K562 (cell line): ENCODE data around the gene ELAC1. TPM values are rescaled to one million over a fixed set of nuclear protein-coding genes. Genes with fewer than 3 reads are reported as not detected.

Experiments
- ATAC-seq: fragments of 200-7000 bp; cut with Tn5 transposase; 3 replicates; pipeline ENCODE4 v1.9.1; 2020; ENCODE audit warnings: moderate library complexity
- BruUV-seq: library from RNA; stranded (reverse); fragments of 400-500 nt; replicated peaks from 2 replicates; lab custom pipeline; 2021; lab: Mats Ljungman, UMichigan
- CTCF ChIA-PET: fragments of 300-600 bp; formaldehyde crosslinking; extraction: SDS; loops from one replicate; lab custom pipeline; 2021; ENCODE audit warnings: low intra/inter-chr PET ratio; lab: Yijun Ruan, JAX
- POLR2A ChIA-PET: fragments of 300-600, 350-650 bp; sonication (Branson Sonifier 250); formaldehyde crosslinking; extraction: SDS; loops from one replicate; lab custom pipeline; 2021; ENCODE audit warnings: antibody characterized with exemption, inconsistent platforms; lab: Yijun Ruan, JAX
- DNase-seq, 4 experiments: peaks; one replicate each; pipeline versions ENCODE4 v3.0.0 to v3.0.0-alpha.2; 2011 to 2018; ENCODE audit warnings: low spot score in 3 of 4, mixed read lengths in 3 of 4; ENCODE audit errors: extremely low read depth in 1 of 4
- FAIRE-seq: peaks from 2 replicates; lab custom pipeline; 2011; peaks lifted over from hg19 to GRCh38; lab: Jason Lieb, UNC
- H2AFZ ChIP-seq: 2 replicates; pipeline ENCODE4 v1.6.0; 2011; ENCODE audit warnings: low read depth, low read length, control low read depth, inconsistent platforms
- H3K27ac ChIP-seq: fragments of 200-600 bp; 3 replicates; pipeline ENCODE4 v1.8.0; 2011; ENCODE audit warnings: low read depth, mild to moderate bottlenecking, control low read depth, inconsistent platforms, low read length, moderate library complexity, mixed read lengths; ENCODE audit errors: extremely low read depth
- H3K27me3 ChIP-seq, 2 experiments: fragments of 300-600 bp in 1 of 2; 2 replicates in 1 of 2; 3 replicates in 1 of 2; pipeline versions ENCODE4 v1.6.0 to v1.8.0; 2011; ENCODE audit warnings: inconsistent platforms in 2 of 2, low read length in 2 of 2, mild to moderate bottlenecking in 1 of 2, mixed read lengths in 1 of 2, moderate library complexity in 1 of 2; ENCODE audit not compliant: control insufficient read depth in 2 of 2, insufficient read depth in 2 of 2
- H3K36me3 ChIP-seq: fragments of 300-600 bp; 3 replicates; pipeline ENCODE4 v1.8.0; 2011; ENCODE audit warnings: mild to moderate bottlenecking, low read length, inconsistent platforms; ENCODE audit not compliant: control insufficient read depth, insufficient read depth
- H3K4me1 ChIP-seq, 2 experiments: fragments of 200-600 bp in 1 of 2; replicated peaks in 1 of 2; 2 replicates in 1 of 2; 3 replicates in 1 of 2; pipeline versions ENCODE4 v1.5.1 to v1.8.0; 2011; ENCODE audit warnings: inconsistent platforms in 2 of 2, low read length in 2 of 2, mild to moderate bottlenecking in 1 of 2, mixed read lengths in 1 of 2, moderate library complexity in 1 of 2; ENCODE audit not compliant: control insufficient read depth in 2 of 2, insufficient read depth in 2 of 2
- H3K4me2 ChIP-seq: 2 replicates; pipeline ENCODE4 v1.6.1; 2011; ENCODE audit warnings: low read length, control low read depth, inconsistent platforms, mixed read lengths; ENCODE audit not compliant: insufficient read depth
- H3K4me3 ChIP-seq: fragments of 200-600 bp; sonication (generic), shearing (Covaris generic); 2 replicates; pipeline ENCODE4 v1.5.1; 2016; ENCODE audit warnings: control low read depth, inconsistent platforms
- H3K79me2 ChIP-seq: fragments of 200-600 bp; 3 replicates; pipeline ENCODE4 v1.8.0; 2011; ENCODE audit warnings: low read length, inconsistent platforms; ENCODE audit not compliant: control insufficient read depth, insufficient read depth
- H3K9ac ChIP-seq, 2 experiments: 2 replicates each; pipeline versions ENCODE4 v1.6.0 to v1.6.1; 2011; ENCODE audit warnings: low read depth in 2 of 2, low read length in 2 of 2, control low read depth in 1 of 2, inconsistent platforms in 1 of 2, mild to moderate bottlenecking in 1 of 2, mixed read lengths in 1 of 2; ENCODE audit not compliant: insufficient read depth in 1 of 2
- H3K9me1 ChIP-seq: one replicate; pipeline ENCODE4 v1.6.0; 2011; ENCODE audit warnings: inconsistent platforms, mild to moderate bottlenecking, low read length, moderate library complexity; ENCODE audit not compliant: control insufficient read depth, insufficient read depth
- H3K9me3 ChIP-seq: replicated peaks from 2 replicates; pipeline ENCODE4 v1.5.1; 2011; ENCODE audit warnings: low read depth, low read length, inconsistent platforms; ENCODE audit not compliant: control insufficient read depth, insufficient read depth
- H4K20me1 ChIP-seq: replicated peaks from 2 replicates; pipeline ENCODE4 v1.6.1; 2011; ENCODE audit warnings: low read length, inconsistent platforms, mixed read lengths; ENCODE audit not compliant: control insufficient read depth, insufficient read depth
- CEBPG ChIP-seq, 3 experiments: fragments of 200-800 bp in 1 of 3; sonication (Bioruptor generic) in 1 of 3; sonication (generic) in 1 of 3; formaldehyde crosslinking in 1 of 3; IDR thresholded peaks in 2 of 3; conservative IDR thresholded peaks in 1 of 3; 2 replicates each; pipeline versions ENCODE4 v1.6.1 to v1.8.0; 2016 to 2022; ENCODE audit warnings: missing compliant biosample characterization in 2 of 3, missing genetic modification characterization in 2 of 3, mild to moderate bottlenecking in 1 of 3, missing genetic modification reagents in 1 of 3
- CEBPZ ChIP-seq: fragments of 150-350 bp; IDR thresholded peaks from 2 replicates; pipeline ENCODE4 v1.6.1; 2014; ENCODE audit warnings: low read depth, mild to moderate bottlenecking, low read length, borderline replicate concordance
- ETS2 ChIP-seq: IDR thresholded peaks from 2 replicates; pipeline ENCODE4 v1.6.1; 2016; ENCODE audit warnings: borderline replicate concordance, missing genetic modification characterization, mild to moderate bottlenecking, moderate library complexity, missing compliant biosample characterization; ENCODE audit not compliant: poor library complexity, severe bottlenecking
- FOXJ2 ChIP-seq: fragments of 200-800 bp; sonication (Bioruptor generic); IDR thresholded peaks from 2 replicates; pipeline ENCODE4 v1.6.1; 2016; ENCODE audit warnings: missing genetic modification characterization, missing compliant biosample characterization
- IRF2 ChIP-seq: sonication (generic); formaldehyde crosslinking; IDR thresholded peaks from 2 replicates; pipeline ENCODE4 v1.8.1; 2022; ENCODE audit warnings: mild to moderate bottlenecking, missing genetic modification reagents
- KAT2B ChIP-seq: IDR thresholded peaks from one replicate; pipeline ENCODE4 v1.6.1; 2012; ENCODE audit warnings: low read depth, mild to moderate bottlenecking, control low read depth, inconsistent platforms, low read length, moderate library complexity
- NR0B1 ChIP-seq: fragments of 450-650 bp; IDR thresholded peaks from one replicate; pipeline ENCODE4 v1.6.1; 2018; ENCODE audit warnings: mild to moderate bottlenecking, moderate library complexity; ENCODE audit not compliant: partially characterized antibody
- NR2C1 ChIP-seq, 2 experiments: fragments of 450-650 bp; IDR thresholded peaks; 2 replicates each; pipeline ENCODE4 v1.6.1; 2017; ENCODE audit warnings: mild to moderate bottlenecking in 2 of 2, antibody characterized with exemption in 1 of 2, inconsistent platforms in 1 of 2, missing compliant biosample characterization in 1 of 2, missing genetic modification characterization in 1 of 2
- PTRF ChIP-seq: fragments of 450-650 bp; IDR thresholded peaks from 2 replicates; pipeline ENCODE4 v1.6.1; 2016; ENCODE audit warnings: mild to moderate bottlenecking, missing genetic modification characterization, missing compliant biosample characterization
- SRSF1 ChIP-seq: fragments of 200-400 bp; formaldehyde crosslinking; IDR thresholded peaks from 2 replicates; pipeline ENCODE4 v1.6.1; 2017; ENCODE audit warnings: mild to moderate bottlenecking, low read depth, low read length, moderate library complexity
- ZNF668 ChIP-seq: fragments of 250-450 bp; sonication (Bioruptor Pico); IDR thresholded peaks from 2 replicates; pipeline ENCODE4 v1.8.0; 2022; ENCODE audit warnings: mild to moderate bottlenecking, inconsistent platforms
- ZNF76 ChIP-seq: fragments of 250-450 bp; sonication (Bioruptor Pico); IDR thresholded peaks from 2 replicates; pipeline ENCODE4 v1.4.0; 2020; ENCODE audit warnings: mild to moderate bottlenecking, moderate library complexity, borderline replicate concordance
- WGBS: fragments of 100-300 bp; shearing (Covaris generic); methylation state at CpG from one replicate; pipeline ENCODE4 v1.1.6; 2016; ENCODE audit warnings: low coverage, mixed read lengths; ENCODE audit not compliant: insufficient coverage; ENCODE audit errors: missing lambda C conversion rate; 5-methylcytosine and 5-hydroxymethylcytosine counted together
- in situ Hi-C: fragments of 300-500 bp; cut with MboI; formaldehyde crosslinking; loops from 4 replicates; pipeline ENCODE4 v1.15.0; 2018; ENCODE audit warnings: inconsistent platforms, mixed read lengths
- intact Hi-C: fragments of 100-400 bp; cut with micrococcal nuclease; formaldehyde crosslinking; loops from 2 replicates; pipeline ENCODE4 v1.14.2; 2022
- polyA plus RNA-seq, 8 experiments: library from polyadenylated mRNA; depleted of rRNA in 4 of 8; stranded (reverse) in 5 of 8; unstranded in 3 of 8; fragments of >200 nt; fragmentation: Nextera tagmentation in 2 of 8; fragmentation: Illumina TruSeq in 1 of 8; extraction: Ambion mirVana in 2 of 8; extraction: Trizol in 1 of 8; gene quantifications; 2 replicates each; pipeline versions ENCODE4 v1.2.1 to v1.2.3, GENCODE V29; 2011 to 2014; ENCODE audit warnings: inconsistent platforms in 1 of 8, missing spikeins in 1 of 8
- total RNA-seq, 7 experiments: library from RNA; depleted of rRNA in 6 of 7; stranded (reverse); fragments of >200 nt in 6 of 7; fragmentation: Illumina TruSeq in 2 of 7; extraction: Trizol in 2 of 7; gene quantifications; 2 replicates each; pipeline versions ENCODE4 v1.2.1 to v1.2.3, GENCODE V29; 2011 to 2021; ENCODE audit warnings: low replicate concordance in 1 of 7

Gene ELAC1
- total and polyA plus RNA-seq, 9 of the 15 experiments (the other 6 are each of a cell fraction or from before 2014, with no cell fraction given), result 3.7 to 7.7 (median 4.9) TPM

- no peak for ATAC-seq
- Histone ChIP-seq H2AFZ (no peak overlapping the region), H3K4me2 (no peak overlapping the region), H3K4me3 (no peak overlapping the region), H3K9ac (no peak overlapping the region), H3K27ac (no peak overlapping the region), H3K4me1 (no peaks in the 10 kb centered on the region), H4K20me1 (no peaks in the 10 kb centered on the region), H3K9me3 (no peaks in the 10 kb centered on the region), H3K27me3 (no peaks in the 10 kb centered on the region), H3K9me1 (no peaks in the 10 kb centered on the region), H3K36me3 (no peaks in the 10 kb centered on the region), H3K79me2 (no peaks in the 10 kb centered on the region)
- intact Hi-C loops, result no loop called here
- CTCF ChIA-PET, result no interaction called here
- no TSS peak for BruUV-seq
- DNase-seq, result no peak
- POLR2A ChIA-PET, result interaction anchor here (0.6 kb wide), 2 partner anchors 20 to 26 kb away, joined by 4 to 5 read pairs; no protein-coding TSS in a partner anchor
- WGBS, result 36% methylated on average over 2 of the region's 2 CpGs
- in situ Hi-C loops, result no loop called here
- no peak for FAIRE-seq
- no peak for TF ChIP-seq CEBPG (CRISPR knock-in tag; IDR thresholded peaks at IDR 0.05)
- no peak for TF ChIP-seq CEBPG (tag; conservative IDR thresholded peaks at IDR 0.05 in 1 of 2, IDR thresholded peaks at IDR 0.05 in 1 of 2)
- no peak for TF ChIP-seq KAT2B
- no peak for TF ChIP-seq NR0B1
- TF ChIP-seq FOXJ2 (tag), result no peak
- TF ChIP-seq IRF2 (CRISPR knock-in tag), result no peak
- no peak for TF ChIP-seq NR2C1 (IDR thresholded peaks at IDR 0.05)
- no peak for TF ChIP-seq NR2C1 (tag; IDR thresholded peaks at IDR 0.05)
- no peak for TF ChIP-seq ZNF668
- no peak for TF ChIP-seq CEBPZ
- no peak for TF ChIP-seq SRSF1
- TF ChIP-seq ZNF76 (CRISPR knock-in tag), result no peak
- TF ChIP-seq PTRF (tag), result no peak
- no peak for TF ChIP-seq ETS2 (tag)
These were observed 18.7 kb downstream of the ELAC1 start for GRCh38 chr18:50986360-50987087.
